ENCODE results near the gene SBK3.
"Not testable (repeated sequence)": the region's sequence is repeated elsewhere in the genome, so short reads cannot be mapped to it uniquely, and the experiment has no call there.

The SBK3 gene

GRCh38 chr19:55539090-55539984 is 6.0 kb downstream of the SBK3 start:
- DNase-seq, result no peak

DNA sequence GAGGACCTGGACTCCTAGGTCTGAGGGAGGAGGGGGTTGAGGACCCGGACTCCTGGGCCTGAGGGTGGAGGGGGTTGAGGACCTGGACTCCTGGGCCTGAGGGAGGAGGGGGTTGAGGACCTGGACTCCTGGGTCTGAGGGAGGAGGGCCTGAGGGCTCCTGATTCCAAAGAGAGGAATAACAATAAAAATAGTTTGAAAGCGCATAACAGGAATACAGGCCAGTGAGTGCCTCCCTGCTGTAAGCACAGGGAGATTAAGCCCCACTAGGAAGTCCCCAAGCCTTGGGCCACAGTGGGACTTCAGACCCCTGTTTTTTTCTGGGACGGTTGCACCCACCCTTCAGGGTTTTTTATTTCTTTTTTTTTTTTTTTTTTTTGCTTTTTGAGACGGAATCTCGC is 7.2 kb downstream of the SBK3 start:
- DNase-seq, result no peak

DNA sequence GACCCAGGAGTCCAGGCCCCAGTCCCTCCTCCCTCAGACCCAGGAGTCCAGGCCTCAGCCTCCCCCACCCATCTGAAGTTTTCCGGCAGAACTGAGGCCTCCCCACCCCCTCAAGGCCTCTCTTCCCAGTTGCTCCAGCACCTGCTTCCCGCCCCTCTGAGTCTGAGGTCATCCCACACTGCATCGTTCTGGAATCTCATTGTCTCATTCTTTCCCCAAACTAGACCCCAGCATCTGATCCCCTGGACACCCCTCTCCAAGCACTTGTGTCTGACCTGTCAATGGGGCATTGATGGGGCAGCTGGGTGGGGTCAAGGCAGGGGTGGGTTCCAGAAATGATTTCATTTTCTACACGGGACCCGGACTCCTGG is 7.6 kb downstream of the SBK3 start:
- no peak for DNase-seq

- DNase-seq, result no peak
These were observed 8.2 kb downstream of the SBK3 start, which contains the start of gene SBK2 for GRCh38 chr19:55536951-55537740. Gene SBK2 (minus strand): TSS chr19:55537133. CDS start chr19:55536294, 839 bp downstream.

GRCh38 chr19:55536366-55536765 is 9.0 kb downstream of the SBK3 start:
- DNase-seq, result no peak

DNA sequence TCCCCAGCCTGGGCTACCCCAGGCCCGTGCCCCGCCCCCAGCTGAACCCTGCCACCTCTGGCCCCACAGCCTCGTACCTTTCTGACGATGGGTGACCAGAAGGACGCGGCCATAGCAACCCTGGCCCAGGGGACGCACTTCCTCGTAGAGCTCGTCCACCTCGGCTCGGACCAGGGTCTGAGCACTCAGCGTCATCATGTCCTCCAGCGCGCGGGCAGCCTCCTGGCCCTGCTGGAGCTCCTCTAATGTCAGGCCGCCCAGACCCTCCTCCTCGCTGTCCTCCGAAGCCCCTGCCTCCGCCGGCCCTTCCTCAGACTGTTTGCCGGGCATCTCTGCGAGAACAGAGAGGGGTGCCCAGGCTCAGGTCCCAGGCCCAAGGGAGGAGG is 9.4 kb downstream of the SBK3 start:
- DNase-seq, result no peak

DNA sequence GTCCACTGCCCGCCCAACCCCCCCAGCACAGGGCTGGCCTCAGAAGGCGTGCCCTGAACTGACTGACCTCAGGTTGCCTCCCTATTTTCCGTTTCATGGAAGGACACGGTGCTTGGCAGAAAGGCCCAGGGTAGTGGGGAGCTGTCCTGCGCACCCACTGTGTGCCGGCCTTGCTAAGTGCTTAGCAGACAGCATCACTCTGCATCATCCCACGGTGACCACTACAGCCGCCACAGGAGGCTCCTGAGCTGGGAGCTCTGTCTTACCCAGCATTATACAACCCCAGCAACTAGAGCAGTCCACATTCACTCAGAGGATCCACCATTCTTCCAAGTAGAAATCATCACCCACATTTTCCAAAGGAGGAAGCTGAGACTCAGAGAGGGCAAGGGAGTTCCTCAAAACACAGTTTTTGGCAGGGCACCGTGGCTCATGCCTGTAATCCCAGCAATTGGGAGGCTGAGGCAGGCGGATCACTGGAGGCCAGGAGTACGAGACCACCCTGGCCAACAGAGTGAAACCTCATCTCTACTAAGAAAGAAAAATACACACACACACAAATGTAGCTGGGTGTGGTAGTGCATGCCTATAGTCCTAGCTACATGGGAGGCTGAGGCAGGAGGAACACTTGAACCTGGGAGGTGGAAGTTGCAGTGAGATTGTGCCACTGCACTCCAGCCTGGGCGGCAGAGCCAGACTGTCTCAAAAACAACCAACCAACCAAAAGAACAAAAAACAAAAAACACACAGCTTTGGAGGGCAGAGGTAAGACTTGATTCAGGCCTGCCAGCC is 10.0 kb downstream of the SBK3 start:
- DNase-seq, result no peak

DNA sequence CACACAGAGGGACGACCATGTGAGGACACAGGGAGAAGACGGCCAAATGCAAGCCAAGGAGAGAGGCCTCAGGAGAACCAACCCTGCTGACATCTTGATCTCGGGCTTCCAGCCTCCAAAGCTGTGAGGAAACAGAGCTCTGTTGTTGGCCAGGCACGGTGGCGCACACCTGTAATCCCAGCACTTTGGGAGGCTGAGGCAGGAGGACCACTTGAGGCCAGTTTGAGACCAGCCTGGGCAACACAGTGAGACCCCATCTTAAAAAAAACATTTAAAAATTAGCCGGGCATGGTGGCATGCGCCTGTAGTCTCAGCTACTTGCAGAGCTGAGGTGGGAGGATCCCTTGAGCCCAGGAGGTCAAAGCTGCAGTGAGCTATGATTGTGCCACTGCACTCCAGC is 11.1 kb downstream of the SBK3 start:
- not testable (repeated sequence) for DNase-seq

GRCh38 chr19:55530996-55531395 is 14.3 kb downstream of the SBK3 start:
- no peak for DNase-seq

GRCh38 chr19:55529636-55530234 is 15.6 kb downstream of the SBK3 start:
- no peak for DNase-seq

DNA sequence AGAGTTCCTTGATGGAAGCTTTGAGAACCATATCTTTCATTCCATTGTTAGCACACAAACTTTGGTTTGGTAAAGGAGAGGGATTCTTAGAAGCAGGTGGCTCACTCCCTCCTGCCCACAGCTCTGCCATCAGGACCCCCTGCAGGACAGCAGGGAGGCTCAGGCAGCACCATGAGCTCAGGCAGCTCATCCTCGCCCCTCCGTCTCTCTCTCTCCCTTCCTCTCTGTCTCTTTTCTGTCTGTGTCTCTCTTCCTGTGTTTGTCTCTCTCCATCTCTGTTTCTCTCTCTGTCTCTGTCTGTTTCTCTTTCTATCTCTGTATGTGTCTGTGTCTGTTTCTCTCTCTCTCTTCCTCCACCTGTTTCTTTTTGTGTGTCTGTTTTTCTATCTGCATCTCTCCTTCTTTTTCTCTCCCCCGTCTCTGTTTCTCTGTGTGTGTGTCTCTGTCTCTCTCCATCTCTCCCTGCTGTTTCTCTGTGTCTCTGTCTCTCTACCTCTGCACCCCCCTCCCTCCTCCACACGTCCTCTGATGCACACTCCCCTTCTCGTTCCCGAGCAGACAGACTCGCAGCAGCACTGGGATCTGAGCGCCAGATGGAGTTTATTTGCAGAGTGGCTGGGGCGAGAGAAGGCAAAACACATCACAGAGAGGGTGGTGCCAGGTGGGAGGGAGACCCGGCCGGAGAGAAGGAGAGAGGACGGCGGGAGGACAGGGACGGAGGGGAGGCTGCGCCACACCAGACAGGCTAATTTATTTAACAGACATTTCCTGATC is 17.1 kb downstream of the SBK3 start:
- DNase-seq, result no peak

DNA sequence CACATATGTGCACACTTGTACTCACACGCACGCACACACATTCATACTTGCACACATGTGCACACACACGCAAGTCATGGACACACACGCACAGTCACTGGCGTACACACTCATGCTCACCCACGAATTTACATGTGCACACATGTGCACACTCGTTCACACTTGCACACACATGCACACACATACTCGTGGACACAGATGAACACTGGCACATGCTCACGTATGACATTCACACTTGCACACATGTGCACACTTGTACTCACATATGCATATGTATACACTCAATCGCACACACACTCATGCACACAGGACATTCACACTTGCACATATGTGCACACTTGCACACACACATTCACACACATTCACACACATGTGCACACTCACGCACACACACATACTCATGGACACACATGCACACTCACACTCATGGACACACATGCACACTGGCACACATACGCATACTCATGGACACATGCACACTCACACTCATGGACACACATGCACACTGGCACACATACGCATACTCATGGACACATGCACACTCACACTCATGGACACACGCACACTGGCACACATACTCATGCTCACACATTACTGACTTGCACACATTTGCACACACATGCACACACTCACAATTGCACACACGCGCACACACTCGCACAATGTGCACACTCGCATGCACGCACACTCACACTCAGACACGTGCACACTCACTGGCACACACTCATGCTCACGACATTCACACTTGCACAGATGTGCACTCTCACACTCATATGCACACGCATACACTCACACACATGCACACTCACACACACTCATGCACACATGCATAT is 17.9 kb downstream of the SBK3 start:
- DNase-seq, result no peak

DNA sequence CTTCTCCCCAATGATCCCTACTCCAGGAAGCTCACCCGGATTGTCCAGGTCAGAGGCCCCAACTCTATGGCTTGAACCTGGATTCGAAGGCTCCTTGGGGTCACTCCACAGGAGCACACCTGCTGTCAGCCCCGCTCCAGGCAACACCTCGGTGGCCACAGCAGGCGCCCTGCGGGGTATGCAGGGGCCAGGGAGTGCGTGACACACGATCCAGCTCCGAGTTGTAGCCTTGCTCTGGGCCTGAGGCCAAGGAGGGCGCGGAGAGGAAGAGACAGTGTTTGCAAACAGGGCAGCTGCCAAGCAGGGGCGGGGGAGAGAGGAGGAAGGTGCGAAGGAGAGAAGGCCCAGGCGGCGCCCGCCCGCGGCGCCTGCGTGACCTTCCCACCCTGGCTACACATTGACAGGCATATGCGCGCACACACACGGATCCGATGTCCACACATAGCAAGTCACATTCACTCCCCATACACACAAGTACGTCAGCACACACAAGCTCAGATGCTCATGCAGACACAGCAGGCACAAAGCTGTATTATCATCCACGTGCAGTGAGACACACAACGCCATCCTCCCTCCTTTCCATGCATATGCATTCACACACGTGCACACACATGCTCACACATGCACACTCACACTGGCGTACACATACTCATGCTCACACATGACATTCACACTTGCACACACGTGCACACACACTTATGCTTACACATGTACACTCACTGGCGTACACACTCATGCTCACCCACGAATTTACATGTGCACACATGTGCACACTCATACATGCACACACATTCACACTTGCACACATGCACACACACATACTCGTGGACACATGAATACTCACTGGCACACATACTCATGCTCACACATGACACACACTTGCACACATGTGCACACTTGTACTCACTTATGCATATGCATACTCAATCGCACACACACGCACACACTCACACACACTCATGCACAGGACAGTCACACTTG is 18.8 kb downstream of the SBK3 start:
- no peak for DNase-seq

DNA sequence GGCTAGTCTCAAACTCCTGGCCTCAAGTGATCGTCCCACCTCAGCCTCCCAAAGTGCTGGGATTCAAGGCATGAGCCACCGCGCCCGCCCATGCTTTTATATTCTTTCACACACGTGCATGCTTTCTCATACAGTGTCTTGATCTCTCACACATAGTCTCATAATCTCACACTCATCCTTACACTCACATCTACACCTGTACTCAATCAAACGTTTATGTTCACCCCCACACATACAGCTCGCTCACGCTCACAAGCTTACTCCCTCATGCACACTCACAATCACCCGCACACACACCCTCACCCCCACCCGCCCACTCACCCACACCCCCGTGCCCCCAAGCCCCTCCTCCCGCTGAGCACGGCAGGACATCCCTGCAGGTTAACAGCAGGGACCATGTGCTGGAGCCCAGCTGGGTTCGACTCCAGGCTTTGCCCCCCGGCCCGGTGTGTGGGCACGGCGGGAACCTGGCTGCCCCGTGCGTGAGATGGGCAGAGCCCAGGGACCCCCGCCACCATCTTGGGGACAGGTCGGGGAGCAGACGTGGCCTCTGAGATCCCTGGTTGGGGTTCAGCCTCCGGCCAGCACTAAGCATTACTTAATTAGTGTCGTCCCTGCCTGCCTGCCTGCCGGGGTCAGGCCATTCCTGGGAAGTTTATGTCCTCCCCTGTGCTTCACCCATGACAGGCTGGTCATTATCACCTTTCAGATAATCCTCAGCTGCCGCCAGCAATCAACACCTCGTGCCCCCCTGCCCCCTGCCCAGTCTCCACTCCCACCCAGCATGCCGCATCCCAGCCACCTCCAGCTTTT is 19.8 kb downstream of the SBK3 start:
- DNase-seq, result no peak

DNA sequence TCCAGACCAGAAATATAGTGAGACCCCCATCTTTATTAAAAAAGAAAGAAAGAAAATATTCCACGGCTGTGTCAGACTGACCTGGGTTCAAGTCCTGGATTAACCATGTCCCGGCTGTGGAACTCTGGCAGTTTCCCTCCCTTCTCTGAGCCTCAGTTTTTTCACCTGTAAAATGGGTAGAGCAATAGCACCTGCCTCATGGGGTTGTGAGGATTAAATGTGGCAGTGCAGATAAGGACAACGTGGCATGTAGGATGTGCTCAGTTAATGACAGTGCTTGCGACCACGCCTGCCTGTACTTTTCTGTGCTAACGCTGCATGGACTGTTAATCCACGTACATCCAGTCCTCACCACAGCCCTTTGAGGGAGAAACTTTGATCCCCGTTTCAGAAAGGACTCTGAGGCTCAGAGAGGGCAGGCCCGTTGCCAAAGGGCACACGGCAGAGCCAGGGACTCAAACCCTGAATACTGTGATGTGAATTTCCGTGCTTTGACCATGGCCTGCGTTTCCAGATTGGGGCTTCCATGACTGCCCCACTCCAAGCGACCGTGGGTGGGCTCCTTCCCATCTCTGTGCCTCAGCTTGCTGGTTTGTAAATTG is 24.6 kb downstream of the SBK3 start:
- DNase-seq, result no peak

DNA sequence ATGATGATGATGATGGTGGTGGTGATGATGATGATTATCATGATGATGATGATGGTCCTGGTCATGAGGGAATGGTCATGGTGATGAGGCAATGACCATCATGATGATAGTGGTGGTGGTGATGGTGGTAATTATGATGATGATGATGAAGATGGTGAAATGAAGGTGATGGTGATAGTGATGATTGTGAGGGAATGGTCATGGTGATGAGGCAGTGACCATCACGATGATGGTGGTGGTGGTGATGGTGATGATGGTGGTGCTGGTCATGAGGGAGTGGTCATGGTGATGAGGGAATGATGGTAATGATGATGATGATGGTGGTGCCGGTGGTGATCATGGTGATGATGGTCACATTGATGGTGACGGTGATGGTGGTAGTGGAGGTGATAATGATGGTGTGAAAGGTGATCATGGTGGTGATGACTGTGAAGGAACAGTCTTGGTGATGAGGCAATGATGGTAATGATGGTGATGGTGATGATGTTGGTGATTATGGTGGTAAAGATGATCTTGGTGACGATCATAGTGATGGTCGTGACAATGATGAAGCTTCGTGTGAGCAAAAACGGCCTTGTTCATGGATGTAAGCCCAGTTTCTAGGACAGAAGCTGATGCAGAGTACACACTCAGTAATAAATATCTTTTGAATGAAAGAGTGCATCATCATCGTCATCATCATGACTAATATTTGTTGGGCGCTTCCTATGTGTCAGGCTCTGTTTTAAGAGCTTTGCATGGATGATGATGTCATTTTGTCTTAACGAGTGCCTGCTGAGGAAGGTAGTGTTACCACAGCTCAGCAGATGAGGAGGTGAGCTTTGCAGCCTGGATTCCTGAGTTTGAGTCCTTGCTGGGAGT is 25.7 kb downstream of the SBK3 start:
- DNase-seq, result no peak

GRCh38 chr19:55516878-55517620 is 28.3 kb downstream of the SBK3 start:
- peak; percentile 67 to 86 (median 84) for DNase-seq
